Mucosa of stomach (tissue), 1 donor: ENCODE results near the gene ZNF608.

ENCODE experiments used
- H3K27me3 ChIP-seq: one replicate; pipeline ENCODE4 v1.7.0; 2013; ENCODE audit warnings: mild to moderate bottlenecking, low read length; ENCODE audit not compliant: control insufficient read depth, insufficient read depth
- H3K36me3 ChIP-seq: one replicate; pipeline ENCODE4 v1.7.0; 2013; ENCODE audit warnings: low read length; ENCODE audit not compliant: control insufficient read depth, insufficient read depth
- H3K4me1 ChIP-seq: one replicate; pipeline ENCODE4 v1.7.0; 2013; ENCODE audit warnings: mild to moderate bottlenecking, low read length; ENCODE audit not compliant: control insufficient read depth, insufficient read depth
- H3K4me3 ChIP-seq: one replicate; pipeline ENCODE4 v1.7.0; 2013; ENCODE audit warnings: low read length
- H3K9ac ChIP-seq: one replicate; pipeline ENCODE4 v1.7.0; 2013; ENCODE audit warnings: mild to moderate bottlenecking, low read length, moderate library complexity
- H3K9me3 ChIP-seq: one replicate; pipeline ENCODE4 v1.7.0; 2013; ENCODE audit warnings: mild to moderate bottlenecking, low read length, moderate library complexity; ENCODE audit not compliant: control insufficient read depth
- donor health status: Pancreatic carcinoma.

ZNF608 gene

DNA sequence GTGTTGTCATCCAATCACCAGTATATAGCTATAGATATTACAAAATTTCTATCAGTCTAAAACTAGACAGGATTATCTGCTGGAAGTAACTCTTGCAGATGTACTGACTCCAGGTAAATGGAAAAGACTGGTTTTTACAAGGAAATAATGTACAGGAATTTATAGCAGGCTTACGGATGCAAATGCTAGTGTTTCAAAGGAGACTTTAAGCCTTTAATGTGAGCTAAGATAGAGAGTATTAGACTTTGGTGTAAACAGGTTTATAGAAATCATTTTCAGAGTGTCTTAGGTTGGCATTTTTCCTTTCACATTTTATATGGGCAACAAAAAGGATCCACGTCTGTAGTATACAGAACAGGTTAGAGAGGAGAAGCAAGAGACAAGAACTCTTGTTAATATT, 16.1 kb downstream of the ZNF608 start:
- no peaks in the 10 kb centered on the region for H3K9me3 ChIP-seq
- peaks cover 24% of the 10 kb centered on the region for H3K4me1 ChIP-seq
- no peak overlapping the region for H3K9ac ChIP-seq

DNA sequence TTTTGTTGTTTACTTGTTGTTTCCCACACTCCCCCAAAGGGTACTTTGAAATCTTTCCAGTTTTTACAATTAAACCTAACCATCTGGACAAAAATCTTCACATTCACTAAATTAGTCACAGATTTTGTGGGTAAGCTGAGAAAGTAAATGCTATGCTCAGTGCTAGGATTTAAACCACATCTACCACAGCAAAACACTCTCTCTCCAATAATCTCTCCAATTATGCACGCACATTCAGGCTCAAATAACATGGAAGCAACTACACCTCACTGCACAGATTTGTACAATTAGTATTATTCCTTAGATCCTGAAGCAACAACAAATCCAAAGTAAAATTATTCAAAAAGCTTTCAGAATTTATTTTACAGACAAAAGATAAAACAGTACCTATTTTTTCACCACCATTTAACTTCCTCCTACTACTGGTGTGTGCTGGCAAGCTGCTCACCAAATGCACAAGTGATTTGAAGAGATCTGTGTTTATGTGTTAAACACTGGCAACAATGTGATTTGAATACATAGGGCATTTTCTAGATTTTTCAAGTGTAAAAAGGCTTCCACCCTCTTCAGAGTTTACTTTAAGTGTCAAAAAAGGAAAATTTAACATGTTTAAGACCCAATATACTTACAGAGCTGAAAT, 16.6 kb downstream of the ZNF608 start:
- Histone ChIP-seq H3K4me1 (peaks cover 22% of the 10 kb centered on the region), H3K9me3 (no peaks in the 10 kb centered on the region), H3K27me3 (no peaks in the 10 kb centered on the region), H3K36me3 (no peaks in the 10 kb centered on the region), H3K4me3 (no peak overlapping the region), H3K9ac (no peak overlapping the region)

More for the DNA sequence above, 16.1 kb downstream of the ZNF608 start:
- H3K36me3 ChIP-seq = no peaks in the 10 kb centered on the region
- no peaks in the 10 kb centered on the region for H3K27me3 ChIP-seq
- H3K4me3 ChIP-seq = no peak overlapping the region

DNA sequence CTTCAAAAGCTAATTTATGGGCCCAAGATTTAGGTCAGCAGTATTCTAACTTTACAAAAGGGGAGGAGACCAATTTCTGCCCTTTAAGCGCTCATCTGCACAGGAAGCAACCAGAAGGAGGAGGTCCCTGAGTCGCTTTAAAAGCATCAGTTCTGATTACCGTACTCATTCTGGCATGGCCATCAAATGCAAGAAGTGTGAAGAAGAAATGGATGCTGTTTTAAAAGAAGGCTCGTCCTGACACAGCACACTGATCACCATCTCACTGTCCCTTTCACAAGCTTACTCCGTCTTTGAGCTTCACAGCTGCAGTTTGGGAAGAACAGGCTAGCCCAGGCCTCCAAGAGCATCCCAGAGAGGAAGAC, 17.5 kb downstream of the ZNF608 start:
- Histone ChIP-seq H3K9ac (no peak overlapping the region), H3K27me3 (no peaks in the 10 kb centered on the region), H3K36me3 (no peaks in the 10 kb centered on the region), H3K4me3 (no peak overlapping the region), H3K9me3 (no peaks in the 10 kb centered on the region), H3K4me1 (peaks cover 14% of the 10 kb centered on the region)

DNA sequence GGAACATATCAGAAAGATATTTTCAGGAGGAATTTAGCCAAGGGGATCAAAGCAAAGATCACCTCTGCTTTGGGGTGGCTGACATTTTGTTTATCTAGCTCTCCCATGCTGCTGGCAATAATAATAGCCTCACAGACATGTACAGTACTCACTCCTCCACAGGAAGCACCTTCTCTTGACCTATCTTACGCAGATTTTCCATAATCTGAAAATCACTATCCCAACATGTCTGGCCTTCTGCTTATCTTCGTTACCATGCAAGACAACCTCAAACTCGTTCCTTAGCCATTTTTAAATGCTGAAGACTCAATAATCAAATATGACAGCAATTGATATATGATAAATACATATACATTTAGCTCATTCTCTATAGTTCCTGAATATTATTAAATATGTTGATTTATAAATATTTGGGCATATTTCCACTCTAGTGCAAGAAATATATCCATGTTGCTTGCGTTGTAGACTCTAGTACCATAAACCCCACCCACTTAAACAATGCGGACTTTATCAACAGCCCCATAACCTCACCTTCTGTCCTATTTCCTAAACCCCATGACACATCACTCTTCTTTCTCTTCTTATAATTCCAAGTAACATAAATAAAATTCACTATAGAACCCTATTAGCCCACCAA, 18.0 kb downstream of the ZNF608 start:
- no peak overlapping the region for H3K9ac ChIP-seq
- no peaks in the 10 kb centered on the region for H3K36me3 ChIP-seq
- peaks cover 13% of the 10 kb centered on the region for H3K4me1 ChIP-seq
- H3K4me3 ChIP-seq = no peak overlapping the region
- H3K27me3 ChIP-seq = no peaks in the 10 kb centered on the region
- no peaks in the 10 kb centered on the region for H3K9me3 ChIP-seq

DNA sequence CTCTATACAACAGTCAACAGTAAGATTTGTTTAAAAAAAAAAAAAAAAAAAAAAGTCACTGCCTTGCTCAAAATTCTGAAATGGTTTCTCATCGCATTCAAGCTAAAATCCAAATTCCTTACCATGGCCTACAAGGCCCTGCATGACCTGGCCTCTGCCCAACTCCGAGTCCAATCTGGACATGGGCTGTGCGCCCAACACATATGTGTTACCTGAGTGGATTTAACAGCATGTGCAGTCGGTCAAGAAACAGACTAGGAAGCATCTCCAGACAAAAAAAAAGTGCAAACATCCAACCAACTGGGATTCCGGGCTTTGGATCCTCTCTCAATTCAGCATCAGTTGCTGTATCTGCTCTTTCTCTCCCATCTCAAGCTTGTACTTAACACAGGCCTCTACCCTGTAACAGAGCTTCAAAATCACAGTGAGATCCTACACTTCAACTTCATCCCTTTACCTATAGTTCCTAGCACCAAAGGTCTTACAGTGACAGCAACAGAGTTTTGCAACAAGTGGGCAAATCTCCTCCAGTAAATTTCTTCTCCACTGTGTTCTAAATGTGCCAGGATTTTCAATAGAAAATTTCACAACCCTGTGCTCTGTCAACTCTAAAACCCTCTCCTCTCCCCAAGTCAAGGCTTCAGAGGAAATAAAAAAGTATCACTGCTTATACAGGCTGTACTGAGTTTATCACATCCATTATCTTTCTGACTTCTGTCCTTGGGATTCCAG, 19.6 kb downstream of the ZNF608 start:
- H3K4me3 ChIP-seq = no peak overlapping the region
- peaks cover 6% of the 10 kb centered on the region for H3K4me1 ChIP-seq
- H3K9ac ChIP-seq = no peak overlapping the region
- no peaks in the 10 kb centered on the region for H3K9me3 ChIP-seq
- H3K27me3 ChIP-seq = no peaks in the 10 kb centered on the region
- H3K36me3 ChIP-seq = no peaks in the 10 kb centered on the region

DNA sequence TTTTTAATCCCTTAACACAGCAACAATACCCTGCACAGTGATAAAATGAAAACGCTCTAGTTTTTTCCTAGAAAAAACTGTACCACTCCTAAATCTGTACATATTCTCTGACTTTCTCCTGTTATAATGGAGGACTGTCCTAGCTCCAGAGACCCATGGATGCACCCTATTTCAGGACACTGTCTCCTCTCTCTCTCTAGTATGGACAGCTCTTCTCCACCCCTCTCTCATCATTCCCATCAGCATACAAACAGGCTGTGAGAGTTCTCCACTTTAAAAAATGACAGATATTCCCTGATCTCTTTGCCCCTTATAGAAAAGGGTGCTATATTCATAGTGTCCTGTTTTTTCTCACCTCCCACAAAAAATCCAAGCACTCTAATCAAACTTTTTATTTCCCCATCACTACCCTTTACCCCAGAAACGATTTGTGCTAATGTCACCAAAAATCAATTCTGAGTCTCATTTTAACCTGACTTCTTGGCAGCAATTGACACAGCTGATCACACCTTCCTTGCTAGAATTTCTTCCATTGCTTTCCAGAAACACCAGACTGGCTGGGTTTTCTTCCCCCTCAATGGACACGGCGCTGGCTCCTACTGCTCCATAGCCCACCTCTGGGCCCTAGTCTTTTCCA, 20.7 kb downstream of the ZNF608 start:
- Histone ChIP-seq H3K27me3 (no peaks in the 10 kb centered on the region), H3K9me3 (no peaks in the 10 kb centered on the region), H3K36me3 (no peaks in the 10 kb centered on the region), H3K4me3 (no peak overlapping the region), H3K4me1 (peaks cover 6% of the 10 kb centered on the region), H3K9ac (no peak overlapping the region)

DNA sequence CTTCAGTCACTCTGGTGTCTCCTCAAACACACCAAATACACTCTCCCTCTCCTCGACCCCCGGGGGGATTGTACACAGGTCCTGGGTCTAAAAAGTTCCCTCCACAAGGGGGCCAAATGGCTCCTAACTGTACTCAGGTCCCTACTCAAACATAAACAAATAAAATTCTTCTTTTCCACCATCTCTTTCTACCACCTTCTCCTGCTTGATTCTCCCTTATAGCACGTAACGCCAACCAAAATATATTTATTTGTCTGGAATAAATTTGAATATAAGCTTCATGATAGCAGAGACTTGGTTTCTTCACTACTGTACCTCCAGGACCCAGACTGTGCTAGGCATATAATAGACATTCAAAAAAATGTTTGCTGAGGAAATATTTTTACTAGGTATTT, 21.4 kb downstream of the ZNF608 start:
- no peaks in the 10 kb centered on the region for H3K27me3 ChIP-seq
- H3K4me3 ChIP-seq = no peak overlapping the region
- no peak overlapping the region for H3K9ac ChIP-seq
- H3K9me3 ChIP-seq = no peaks in the 10 kb centered on the region
- no peaks in the 10 kb centered on the region for H3K36me3 ChIP-seq
- peaks cover 3% of the 10 kb centered on the region for H3K4me1 ChIP-seq

DNA sequence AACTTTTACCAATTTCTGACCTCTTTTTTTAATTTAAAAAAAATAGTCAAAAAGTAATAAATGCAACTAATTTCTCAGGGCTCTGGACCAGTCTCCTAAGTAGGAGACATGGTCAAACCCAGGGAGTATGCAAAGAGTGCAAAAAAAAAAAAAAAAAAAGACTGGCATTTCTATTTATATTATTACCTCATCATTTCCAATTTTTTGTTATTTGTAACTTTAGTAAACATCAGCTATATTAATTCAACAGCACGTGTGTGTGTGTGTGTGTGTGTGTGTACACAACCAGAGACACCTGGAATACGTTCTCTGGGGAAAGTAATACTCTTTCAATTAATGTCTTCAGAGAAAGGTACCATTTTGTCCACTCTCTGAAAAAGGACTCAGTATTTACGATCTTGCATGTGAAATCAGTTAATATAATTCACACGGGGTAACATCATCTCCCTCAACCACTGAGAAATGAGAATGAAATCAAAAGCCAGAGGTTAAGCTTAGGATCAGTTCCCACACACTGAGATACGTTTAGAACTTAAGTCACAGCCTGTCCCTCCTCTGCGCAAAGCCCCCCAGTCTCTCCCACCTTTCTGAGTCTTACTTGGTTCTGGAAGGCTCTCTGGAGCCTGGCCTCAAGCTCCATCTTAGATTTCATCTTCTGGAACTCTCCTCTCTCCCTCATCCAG, 21.9 kb downstream of the ZNF608 start:
- H3K27me3 ChIP-seq = no peaks in the 10 kb centered on the region
- peaks cover 5% of the 10 kb centered on the region for H3K4me1 ChIP-seq
- no peaks in the 10 kb centered on the region for H3K36me3 ChIP-seq
- H3K9ac ChIP-seq = no peak overlapping the region
- no peaks in the 10 kb centered on the region for H3K9me3 ChIP-seq
- no peak overlapping the region for H3K4me3 ChIP-seq

DNA sequence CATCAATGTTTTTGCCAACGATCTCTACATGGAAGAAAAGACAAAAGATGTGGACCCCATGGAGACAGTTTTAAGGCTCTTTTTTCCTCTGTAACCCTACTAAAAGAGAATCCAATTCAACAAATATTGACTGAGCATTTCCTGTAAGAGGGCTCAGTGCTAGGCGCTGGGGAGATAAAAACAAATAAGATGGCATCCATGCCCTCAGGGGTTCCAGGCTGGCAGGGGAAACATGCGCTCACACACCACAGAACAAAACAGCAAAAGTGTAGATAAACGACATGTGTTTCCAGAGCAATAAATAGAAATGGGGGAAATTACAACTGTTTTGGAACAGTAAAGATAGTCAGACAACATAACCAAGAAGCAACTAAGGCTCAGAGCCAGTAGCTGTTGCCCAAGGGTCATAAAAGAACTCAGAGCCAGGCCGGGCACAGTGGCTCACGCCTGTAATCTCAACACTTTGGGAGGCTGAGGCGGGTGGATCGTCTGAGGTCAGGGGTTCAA, 25.2 kb downstream of the ZNF608 start:
- no peaks in the 10 kb centered on the region for H3K27me3 ChIP-seq
- no peak overlapping the region for H3K9ac ChIP-seq
- no peak overlapping the region for H3K4me3 ChIP-seq
- H3K4me1 ChIP-seq = peaks cover 20% of the 10 kb centered on the region
- H3K9me3 ChIP-seq = no peaks in the 10 kb centered on the region
- H3K36me3 ChIP-seq = no peaks in the 10 kb centered on the region

DNA sequence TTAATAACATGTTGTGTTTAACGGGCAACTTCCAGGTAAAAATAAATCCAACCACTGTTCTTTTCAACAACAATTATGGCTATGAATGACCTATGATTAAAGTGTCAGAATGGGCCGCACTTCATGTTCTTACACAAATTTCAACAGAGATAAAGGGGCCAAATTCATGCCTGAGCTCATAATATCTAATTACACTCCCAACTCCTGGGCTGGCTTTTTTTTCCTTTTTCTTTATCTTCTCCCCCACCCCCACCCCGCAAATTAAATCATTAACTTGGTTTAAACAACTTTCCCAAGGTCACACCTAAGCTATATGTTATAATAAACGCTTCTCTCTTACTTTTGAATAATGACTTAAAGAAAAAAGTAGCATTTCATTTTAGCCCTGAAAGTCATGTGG, 25.8 kb downstream of the ZNF608 start:
- H3K4me3 ChIP-seq = no peak overlapping the region
- peaks cover 20% of the 10 kb centered on the region for H3K4me1 ChIP-seq
- H3K36me3 ChIP-seq = no peaks in the 10 kb centered on the region

DNA sequence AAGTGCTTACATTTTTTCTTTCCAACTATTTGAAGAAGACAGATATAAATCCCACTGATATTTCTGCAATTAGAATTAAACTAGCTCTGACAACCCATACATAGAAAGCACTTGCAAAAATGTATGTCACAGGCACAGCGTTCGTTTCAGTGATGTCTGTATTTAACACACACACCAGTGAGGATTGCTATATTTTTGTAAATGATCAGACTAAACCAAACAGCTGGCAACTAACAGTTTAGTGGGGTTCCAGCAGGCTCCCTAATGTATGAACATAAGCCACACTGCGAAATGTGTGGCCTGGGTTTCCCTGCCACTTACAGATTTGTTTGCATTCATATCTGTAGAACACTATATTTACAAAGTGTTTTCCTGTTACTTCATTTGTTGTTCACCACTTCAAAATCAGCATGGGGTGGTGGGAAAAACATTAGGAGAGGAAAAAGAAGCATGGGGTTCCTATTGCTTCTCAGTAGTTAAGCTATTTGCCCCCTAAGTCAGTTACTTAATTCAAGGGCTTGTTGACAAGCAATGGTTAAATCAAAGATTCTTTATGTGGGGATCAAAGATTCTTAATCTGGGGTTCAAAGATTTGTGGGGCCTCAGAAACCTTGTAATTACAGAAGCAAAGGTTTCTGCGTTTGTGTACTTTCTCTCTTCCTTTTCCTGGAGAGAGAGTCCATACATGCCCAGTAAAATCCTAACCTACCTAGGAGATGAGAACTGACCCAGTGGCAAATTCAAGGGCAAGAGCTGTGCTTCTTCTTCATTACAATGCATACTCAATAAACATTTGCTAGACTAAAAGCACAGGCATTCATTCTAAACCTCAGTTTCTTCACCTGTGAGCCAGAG, 27.1 kb downstream of the ZNF608 start:
- H3K36me3 ChIP-seq = no peaks in the 10 kb centered on the region
- no peak overlapping the region for H3K4me3 ChIP-seq
- peaks cover 20% of the 10 kb centered on the region for H3K4me1 ChIP-seq
- no peak overlapping the region for H3K9ac ChIP-seq
- no peaks in the 10 kb centered on the region for H3K27me3 ChIP-seq
- no peaks in the 10 kb centered on the region for H3K9me3 ChIP-seq

More for the DNA sequence above, 25.8 kb downstream of the ZNF608 start:
- Histone ChIP-seq H3K27me3 (no peaks in the 10 kb centered on the region), H3K9ac (no peak overlapping the region), H3K9me3 (no peaks in the 10 kb centered on the region)
